Heart left ventricle (tissue), 16 donors: ENCODE results near the gene CDK5RAP2. TPM values are rescaled to one million over a fixed set of nuclear protein-coding genes. Genes with fewer than 3 reads are reported as not detected.

ENCODE experiments used
- ATAC-seq, 4 donors: fragments of 200-7000 bp; cut with Tn5 transposase; one replicate each; pipeline ENCODE4 v1.9.1; 2020 to 2022; ENCODE audit warnings: moderate library complexity in 4 of 4, mild to moderate bottlenecking in 3 of 4, moderate number of reproducible peaks in 1 of 4
- DNase-seq, 5 donors: peaks; one replicate each; pipeline ENCODE4 v3.0.0-alpha.2; 2020
- H3K27ac ChIP-seq, 12 donors: fragments of 200-600 bp; sonication (generic) in 4 of 12; one replicate each; pipeline versions ENCODE4 v1.5.0 to v1.8.0; 2016 to 2022; ENCODE audit warnings: mild to moderate bottlenecking in 2 of 12
- H3K27me3 ChIP-seq, 9 donors: fragments of 200-600 bp; sonication (generic) in 2 of 9; one replicate each; pipeline versions ENCODE4 v1.5.1 to v1.8.0; 2016 to 2022; ENCODE audit warnings: mild to moderate bottlenecking in 3 of 9
- H3K36me3 ChIP-seq, 9 donors: fragments of 200-600 bp; sonication (generic) in 2 of 9; one replicate each; pipeline versions ENCODE4 v1.5.0 to v1.8.0; 2018 to 2022; ENCODE audit warnings: mild to moderate bottlenecking in 2 of 9
- H3K4me1 ChIP-seq, 12 donors: fragments of 200-600 bp; sonication (generic) in 4 of 12; one replicate each; pipeline versions ENCODE4 v1.5.0 to v1.8.0; 2016 to 2022; ENCODE audit warnings: mild to moderate bottlenecking in 3 of 12
- H3K4me3 ChIP-seq, 12 donors: fragments of 200-600 bp; sonication (generic) in 4 of 12; one replicate each; pipeline versions ENCODE4 v1.5.0 to v1.8.0; 2017 to 2022; ENCODE audit warnings: mild to moderate bottlenecking in 9 of 12, moderate library complexity in 4 of 12
- H3K9me3 ChIP-seq, 12 donors: fragments of 200-600 bp; sonication (generic) in 4 of 12; one replicate each; pipeline versions ENCODE4 v1.5.0 to v1.8.0; 2016 to 2022; ENCODE audit warnings: mild to moderate bottlenecking in 1 of 12
- POLR2A ChIP-seq, 2 donors: fragments of 450-650 bp; IDR thresholded peaks; one replicate each; pipeline ENCODE4 v1.6.1; 2017; ENCODE audit warnings: antibody characterized with exemption in 2 of 2, mild to moderate bottlenecking in 2 of 2, moderate library complexity in 2 of 2
- WGBS, 4 donors: extraction: QIAGEN DNeasy Blood & Tissue Kit in 2 of 4; methylation state at CpG; one replicate each; pipeline versions ENCODE4 v1.1.5 to v1.1.7; 2013 to 2018; 5-methylcytosine and 5-hydroxymethylcytosine counted together
- intact Hi-C, 10 donors: fragments of 100-400 bp; cut with DNase I; formaldehyde crosslinking; loops; one replicate each; pipeline versions ENCODE4 v1.11.1 to v1.14.2; 2022
- polyA plus RNA-seq, 2 donors: library from polyadenylated mRNA; stranded (reverse); fragments of 200-250 nt; gene quantifications; one replicate each; pipeline ENCODE4 v1.2.3, GENCODE V29; 2013
- total RNA-seq, 9 donors: library from RNA; depleted of rRNA in 2 of 9; stranded (reverse); fragments of >200 nt in 2 of 9; fragmentation: NEBNext Ultra II Directional in 3 of 9; extraction: Animal tissue kit (Norgen Biotek cat#: 25700) in 3 of 9; gene quantifications; one replicate each; pipeline versions ENCODE4 v1.1.0 to v1.2.4, GENCODE V29; 2016 to 2023
- TF ChIP-seq, protein P1 (sequence below), 12 donors: fragments of 200-600 bp; sonication (generic) in 4 of 12; IDR thresholded peaks; one replicate each; pipeline versions ENCODE4 v1.5.0 to v1.8.0; 2018 to 2022; ENCODE audit warnings: antibody characterized with exemption in 12 of 12, mild to moderate bottlenecking in 5 of 12
- donor health status: ischemic (EF 13 %, LVEDD 7.1; RV severe dilation, severe dysfunction).
- donor health status: healthy with polysubstance abuse.
- donor health status: DM: no; HTN: yes; CAD: no.
- donor health status: DM: no; HTN: no; CAD: no.
- donor health status: ischemic (EF 25% LVEDD 6.9; RV normal size, moderate dysfunction).
- donor health status: ischemic (EF 25% LVEDD 5.7; RV mildly dilated, moderate dysfunction).
- donor health status: healthy.
- donor health status: DM: yes; HTN: yes; CAD: no.
- donor health status: ischemic (EF 35%, LVEDD 5.7; RV mildly dilated, moderate dysfunction).
- donor health status: nonischemic (EF 11% LVEDD 7.7; RV severe dilation, severe dysfunction).
- donor health status: DM: yes; HTN: yes; CAD: no.
- donor health status: PGD.
- donor health status: ischemic (EF 29% LVEDD 5.4; RV normal size, mild dysfunction).
- donor health status: nonischemic (EF 23%, LVEDD 6.1; RV moderate dilation, normal function).

Gene CDK5RAP2
- total and polyA plus RNA-seq, 11 donors, result 26.1 to 114 (median 53.1) TPM

GRCh38 chr9:120446671-120447070, 133.3 kb downstream of the CDK5RAP2 start:
- H3K4me3 ChIP-seq, result no peak overlapping the region
- TF ChIP-seq, protein P1, sequence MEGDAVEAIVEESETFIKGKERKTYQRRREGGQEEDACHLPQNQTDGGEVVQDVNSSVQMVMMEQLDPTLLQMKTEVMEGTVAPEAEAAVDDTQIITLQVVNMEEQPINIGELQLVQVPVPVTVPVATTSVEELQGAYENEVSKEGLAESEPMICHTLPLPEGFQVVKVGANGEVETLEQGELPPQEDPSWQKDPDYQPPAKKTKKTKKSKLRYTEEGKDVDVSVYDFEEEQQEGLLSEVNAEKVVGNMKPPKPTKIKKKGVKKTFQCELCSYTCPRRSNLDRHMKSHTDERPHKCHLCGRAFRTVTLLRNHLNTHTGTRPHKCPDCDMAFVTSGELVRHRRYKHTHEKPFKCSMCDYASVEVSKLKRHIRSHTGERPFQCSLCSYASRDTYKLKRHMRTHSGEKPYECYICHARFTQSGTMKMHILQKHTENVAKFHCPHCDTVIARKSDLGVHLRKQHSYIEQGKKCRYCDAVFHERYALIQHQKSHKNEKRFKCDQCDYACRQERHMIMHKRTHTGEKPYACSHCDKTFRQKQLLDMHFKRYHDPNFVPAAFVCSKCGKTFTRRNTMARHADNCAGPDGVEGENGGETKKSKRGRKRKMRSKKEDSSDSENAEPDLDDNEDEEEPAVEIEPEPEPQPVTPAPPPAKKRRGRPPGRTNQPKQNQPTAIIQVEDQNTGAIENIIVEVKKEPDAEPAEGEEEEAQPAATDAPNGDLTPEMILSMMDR (IDR thresholded peaks at IDR 0.05), result no peak
- TF ChIP-seq POLR2A (IDR thresholded peaks at IDR 0.05), result no peak
- DNase-seq (no peak), ATAC-seq (no peak)
- H3K27ac ChIP-seq, result no peak overlapping the region
- intact Hi-C loops, result no loop called here
- peaks cover 0 to 63% (median 33%) of the 10 kb centered on the region in 9 donors for H3K36me3 ChIP-seq
- H3K9me3 ChIP-seq, result no peaks in the 10 kb centered on the region
- H3K4me1 ChIP-seq, result peaks cover 0 to 23% (median 0%) of the 10 kb centered on the region in 12 donors
- WGBS, 4 donors, result 52 to 71% (median 66%) methylated on average over 4 of the region's 4 CpGs
- H3K27me3 ChIP-seq, result no peaks in the 10 kb centered on the region

GRCh38 chr9:120443976-120444375, 136.0 kb downstream of the CDK5RAP2 start:
- DNase-seq (no peak), ATAC-seq (no peak)
- no peaks in the 10 kb centered on the region for H3K27me3 ChIP-seq
- H3K27ac ChIP-seq, result no peak overlapping the region
- H3K9me3 ChIP-seq, result no peaks in the 10 kb centered on the region
- peaks cover 0 to 73% (median 46%) of the 10 kb centered on the region in 9 donors for H3K36me3 ChIP-seq
- TF ChIP-seq, protein P1 (IDR thresholded peaks at IDR 0.05), result no peak
- no peak for TF ChIP-seq POLR2A (IDR thresholded peaks at IDR 0.05)
- H3K4me1 ChIP-seq, result peaks cover 0 to 26% (median 0%) of the 10 kb centered on the region in 12 donors
- intact Hi-C loops, result no loop called here
- 83 to 95% (median 90%) methylated on average over 3 of the region's 3 CpGs for WGBS, 4 donors
- no peak overlapping the region for H3K4me3 ChIP-seq

GRCh38 chr9:120443489-120443888, 136.5 kb downstream of the CDK5RAP2 start:
- peaks cover 0 to 26% (median 0%) of the 10 kb centered on the region in 12 donors for H3K4me1 ChIP-seq
- peaks cover 0 to 78% (median 51%) of the 10 kb centered on the region in 9 donors for H3K36me3 ChIP-seq
- ATAC-seq, result no peak

GRCh38 chr9:120442308-120442995, 137.5 kb downstream of the CDK5RAP2 start:
- TF ChIP-seq, protein P1 (IDR thresholded peaks at IDR 0.05), result no peak
- TF ChIP-seq POLR2A (IDR thresholded peaks at IDR 0.05), result no peak
- intact Hi-C loops, result no loop called here
- H3K27ac ChIP-seq, result peak overlapping the region in 1 of 12 donors; percentile 24
- no peaks in the 10 kb centered on the region for H3K9me3 ChIP-seq
- peaks cover 0 to 36% (median 0%) of the 10 kb centered on the region in 12 donors for H3K4me1 ChIP-seq
- H3K4me3 ChIP-seq, result no peak overlapping the region
- no peak for DNase-seq
- H3K36me3 ChIP-seq, result peaks cover 0 to 81% (median 50%) of the 10 kb centered on the region in 9 donors
- no peak for ATAC-seq
- H3K27me3 ChIP-seq, result no peaks in the 10 kb centered on the region
- 84 to 91% (median 85%) methylated on average over 6 of the region's 6 CpGs for WGBS, 4 donors

More at GRCh38 chr9:120443489-120443888, 136.5 kb downstream of the CDK5RAP2 start:
- Histone ChIP-seq H3K4me3 (no peak overlapping the region), H3K27me3 (no peaks in the 10 kb centered on the region), H3K27ac (no peak overlapping the region), H3K9me3 (no peaks in the 10 kb centered on the region)
- no peak for TF ChIP-seq POLR2A (IDR thresholded peaks at IDR 0.05)
- TF ChIP-seq, protein P1 (IDR thresholded peaks at IDR 0.05), result no peak
- DNase-seq, result no peak
- intact Hi-C loops, result no loop called here
- WGBS, 4 donors, result 58 to 76% (median 67%) methylated on average over 2 of the region's 2 CpGs
